DMS153 treated with DMSO at 0.1 percent for 48 hours (cell line): ENCODE results near the gene FBXW12.

Experiments
- DNase-seq: peaks from one replicate; lab custom pipeline; 2025; ENCODE audit not compliant: unreplicated experiment; lab: John Stamatoyannopoulos, UW

Gene FBXW12

DNA sequence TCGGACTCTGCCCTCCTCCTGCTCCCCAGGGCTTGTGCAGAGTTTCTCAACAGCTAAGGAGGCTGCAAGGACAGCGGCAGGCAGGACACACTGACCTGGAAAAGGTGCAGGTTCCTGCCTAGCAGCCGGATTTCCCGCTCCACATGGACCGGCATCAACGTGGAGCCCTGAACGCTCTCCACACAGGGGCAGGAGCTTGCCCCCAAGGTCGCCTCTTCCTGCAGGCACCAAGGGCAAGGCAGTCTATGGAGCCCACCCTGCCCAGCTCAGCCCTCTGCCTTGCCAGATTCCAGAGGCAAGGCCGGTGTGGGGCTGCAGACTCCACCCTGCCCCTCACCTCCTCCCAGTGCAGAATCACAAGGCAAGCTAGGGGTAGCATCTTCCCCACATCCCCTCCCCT is 47.1 kb downstream of the FBXW12 start:
- no peak for DNase-seq

DNA sequence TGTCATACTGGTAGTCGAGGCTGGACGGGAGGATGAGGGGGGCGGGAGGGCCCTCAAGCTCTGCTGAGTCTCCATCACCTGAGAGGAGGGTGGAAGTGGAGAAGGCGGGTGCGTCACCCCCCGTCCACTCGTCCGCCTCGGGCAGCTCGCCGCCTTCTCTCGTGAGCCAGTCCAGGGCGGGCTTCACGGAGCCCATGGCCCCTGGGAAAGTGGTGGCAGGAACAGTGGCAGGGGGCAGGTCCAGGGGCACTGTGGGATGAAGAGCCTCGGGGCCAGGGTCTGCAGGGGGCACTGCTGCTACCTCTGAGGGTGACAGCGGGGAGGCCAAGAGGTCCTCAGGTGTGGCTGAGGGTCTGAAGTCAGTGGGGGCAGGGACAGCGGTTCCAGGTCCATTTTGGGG is 47.6 kb downstream of the FBXW12 start:
- no peak for DNase-seq

DNA sequence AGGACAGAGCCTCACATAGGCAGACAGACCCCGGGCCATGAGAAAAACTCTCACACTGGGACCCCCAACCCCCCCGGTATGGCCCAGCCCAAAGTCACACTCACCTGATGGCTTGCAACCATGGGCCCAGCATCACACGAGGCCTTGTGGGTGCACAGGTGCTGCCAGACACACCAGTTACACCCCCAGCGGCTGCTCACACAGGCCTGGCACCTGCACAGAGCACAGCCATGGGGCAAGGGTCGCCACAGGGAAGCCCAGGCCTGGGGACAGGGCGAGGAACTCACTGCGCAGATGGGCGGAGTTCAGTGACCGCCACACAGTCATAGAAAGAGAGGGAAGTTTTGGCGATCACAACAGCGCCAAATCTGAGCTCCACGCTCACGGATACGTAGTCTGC is 48.5 kb downstream of the FBXW12 start:
- DNase-seq = no peak

DNA sequence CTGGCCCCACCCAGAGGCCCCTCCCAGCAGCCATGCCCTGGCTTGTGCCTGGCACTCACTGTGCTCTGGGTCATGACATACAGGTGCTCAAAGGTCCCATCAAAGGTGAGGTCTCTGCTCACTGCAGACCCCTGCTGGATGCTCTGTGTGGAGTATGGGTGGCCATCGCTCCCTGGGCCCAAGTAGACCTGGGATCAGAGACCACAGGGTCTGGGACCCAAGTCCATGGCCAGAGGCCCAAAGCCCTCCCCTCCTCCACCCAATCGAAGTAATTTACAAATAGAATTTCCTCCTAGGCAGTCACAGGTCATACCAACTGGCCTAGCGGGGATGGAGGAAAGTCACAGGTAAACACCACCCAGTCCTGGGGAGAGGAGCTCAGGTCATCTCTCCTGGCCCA is 50.3 kb downstream of the FBXW12 start:
- DNase-seq = no peak

DNA sequence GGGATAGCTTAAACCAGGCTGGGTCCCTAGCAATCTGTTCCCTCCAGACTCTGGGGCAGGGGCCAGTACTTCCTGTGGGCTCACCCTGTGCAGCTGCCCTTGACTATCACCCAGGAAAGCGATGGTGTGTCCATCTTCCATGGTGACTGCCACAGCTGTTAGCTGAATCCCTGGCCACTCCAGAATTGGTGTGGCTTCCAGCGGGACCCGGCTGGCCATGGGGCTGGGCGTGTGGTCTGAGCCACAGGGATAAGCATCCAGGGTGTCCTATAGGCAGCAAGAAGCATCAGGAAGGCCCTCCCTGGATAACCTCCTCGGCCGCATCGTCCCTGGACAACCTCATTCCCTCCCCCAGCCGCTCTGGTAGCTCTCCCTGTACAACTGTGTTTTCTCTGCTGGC is 50.7 kb downstream of the FBXW12 start:
- no peak for DNase-seq

DNA sequence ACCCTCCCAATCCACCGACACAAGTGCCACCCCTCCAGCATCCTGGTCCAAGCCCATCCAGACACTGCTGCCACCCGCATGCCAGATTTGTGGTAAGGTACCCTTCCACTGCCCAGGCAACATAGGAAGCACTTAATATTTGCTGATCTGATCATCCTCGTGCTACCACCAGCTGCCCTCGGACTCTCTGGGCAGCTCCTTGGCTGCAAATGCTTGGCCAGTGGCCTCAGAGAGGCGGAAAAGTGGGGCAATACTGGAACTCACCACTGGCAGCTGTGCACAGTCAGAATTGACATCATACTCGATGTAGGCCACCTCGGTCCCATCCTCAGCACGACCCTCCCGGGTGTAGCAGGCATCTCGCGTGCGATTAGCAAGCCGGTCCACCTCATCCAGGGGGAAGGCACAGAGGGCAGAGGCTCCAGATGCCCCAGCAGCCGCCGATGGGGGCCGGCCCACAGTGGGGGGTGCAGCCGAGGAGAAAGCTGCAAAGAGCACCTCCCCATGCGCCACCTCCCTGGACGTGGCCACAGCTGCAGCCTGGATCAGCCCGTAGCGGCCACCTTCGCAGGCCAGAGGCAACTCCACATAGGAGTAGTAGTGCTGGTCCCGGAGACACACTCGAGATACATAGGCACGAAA is 51.3 kb downstream of the FBXW12 start:
- DNase-seq = no peak

DNA sequence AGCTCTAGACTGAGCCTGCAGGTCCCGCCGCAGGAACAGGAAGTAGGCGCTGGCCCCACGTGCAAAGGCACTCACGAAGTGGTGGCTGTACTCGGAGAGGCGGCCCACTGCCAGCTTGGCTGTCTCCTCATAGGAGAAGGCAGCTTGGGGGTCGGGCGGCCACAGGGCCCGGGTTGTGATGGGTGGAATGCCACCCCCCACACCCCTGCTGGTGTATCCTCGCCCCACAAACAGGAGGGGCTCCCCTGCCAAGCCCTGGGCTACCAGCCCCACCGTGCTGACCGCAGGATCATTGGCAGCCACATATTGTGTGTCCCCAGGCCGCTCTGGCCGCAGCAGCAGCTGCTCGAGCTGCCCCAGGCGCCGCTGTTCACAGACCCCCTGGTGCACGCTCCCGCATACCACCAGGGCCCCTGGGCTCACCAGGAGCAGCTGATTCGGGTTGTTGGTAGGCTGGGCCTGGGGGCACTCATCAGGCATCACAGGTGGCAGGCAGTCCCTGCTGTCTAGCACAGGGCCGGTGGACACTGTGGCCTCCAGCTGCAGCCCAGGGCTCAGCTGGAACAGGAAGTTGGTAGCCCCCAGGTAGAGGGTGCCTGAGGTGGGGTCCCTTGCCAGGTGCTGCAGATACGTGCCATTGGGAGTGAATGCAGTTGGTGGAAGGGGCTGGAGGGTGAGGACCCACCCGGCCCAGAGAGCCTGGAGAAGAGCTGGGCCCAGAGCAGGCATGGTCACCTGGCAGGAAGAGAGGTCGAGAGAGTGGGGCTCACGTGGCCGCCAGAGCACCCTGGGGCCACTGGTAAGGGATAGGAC is 52.1 kb downstream of the FBXW12 start:
- DNase-seq = no peak

DNA sequence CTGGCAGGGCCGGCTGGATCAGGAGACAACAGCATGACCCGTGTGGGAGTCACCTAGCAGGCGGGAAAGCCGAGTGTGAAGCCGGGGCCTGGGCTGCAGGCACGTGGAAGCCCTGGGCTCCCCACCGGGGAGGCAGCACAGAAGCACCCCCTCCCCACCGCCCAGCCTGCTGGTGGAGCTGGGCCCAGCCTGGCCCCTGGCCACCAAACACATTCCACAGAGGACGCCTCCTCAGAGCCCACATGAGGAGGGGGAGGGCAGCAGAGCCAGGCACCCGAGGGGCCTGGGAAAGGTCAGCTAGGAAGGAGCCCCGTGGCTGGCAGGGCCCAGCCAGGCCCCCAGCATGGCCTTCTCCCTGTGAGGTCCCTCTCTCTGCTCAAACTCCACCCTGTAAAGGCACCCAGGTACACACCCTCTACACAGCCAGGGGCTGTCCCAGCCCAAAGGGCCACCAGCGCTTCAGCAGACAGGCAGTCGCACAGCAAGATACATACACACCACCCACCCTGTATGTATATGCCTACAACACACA is 53.3 kb downstream of the FBXW12 start:
- no peak for DNase-seq

DNA sequence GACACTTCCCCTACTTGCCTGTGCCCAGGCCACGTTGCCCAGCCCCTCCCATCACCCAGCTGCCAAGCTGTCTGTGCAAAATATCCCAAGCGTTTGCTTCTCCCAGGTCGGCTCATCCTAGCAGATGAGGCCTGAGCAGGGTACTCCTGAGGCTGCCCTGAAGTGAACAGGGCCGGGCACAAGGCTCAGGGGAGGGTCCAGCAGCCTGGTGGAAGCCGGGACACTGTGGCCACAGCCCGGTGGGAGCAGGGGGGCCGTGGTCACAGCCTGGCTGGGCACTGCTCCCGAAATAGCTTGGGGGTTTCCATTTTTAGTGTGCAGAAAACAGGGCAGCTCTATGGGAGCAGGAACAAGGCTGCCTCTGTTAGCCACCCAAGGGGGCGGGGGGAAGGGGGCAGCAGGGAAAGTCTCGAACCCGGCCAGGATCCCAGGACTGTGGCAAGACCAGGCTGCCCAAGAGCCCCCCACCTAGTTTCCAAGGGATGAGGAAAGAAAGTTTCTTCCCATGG is 54.4 kb downstream of the FBXW12 start:
- no peak for DNase-seq

DNA sequence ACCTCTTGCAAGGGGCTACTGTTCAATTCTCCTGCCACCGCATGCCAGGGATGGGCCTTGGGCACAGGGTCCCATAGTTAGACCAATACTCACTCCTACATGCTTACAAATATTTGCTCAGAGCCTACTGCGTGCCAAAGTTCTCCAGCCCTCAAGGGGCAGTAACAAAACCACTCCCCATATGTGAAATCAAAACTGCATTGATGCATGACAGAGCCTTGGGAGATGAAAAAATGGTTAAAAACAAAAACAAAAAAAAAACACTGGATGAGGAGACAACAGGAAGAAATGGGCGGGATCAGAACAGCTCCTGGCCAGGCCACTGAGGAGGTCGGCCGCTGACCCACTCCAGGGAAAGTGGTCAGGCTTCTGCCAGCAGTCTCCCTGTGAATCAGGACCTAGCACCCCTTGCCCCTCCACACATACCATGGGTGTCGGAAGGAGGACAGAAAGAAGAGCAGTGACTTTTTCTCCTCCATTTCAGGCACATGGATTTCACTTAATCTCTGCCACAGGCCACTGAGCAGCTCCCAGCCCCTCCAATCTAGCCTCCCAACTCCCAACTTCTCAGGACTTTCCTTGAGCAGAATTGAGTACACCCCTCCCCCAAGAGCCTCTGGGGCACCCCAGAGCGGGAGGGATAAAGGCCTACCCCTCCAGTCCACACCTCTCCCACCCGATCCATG is 55.1 kb downstream of the FBXW12 start:
- no peak for DNase-seq

DNA sequence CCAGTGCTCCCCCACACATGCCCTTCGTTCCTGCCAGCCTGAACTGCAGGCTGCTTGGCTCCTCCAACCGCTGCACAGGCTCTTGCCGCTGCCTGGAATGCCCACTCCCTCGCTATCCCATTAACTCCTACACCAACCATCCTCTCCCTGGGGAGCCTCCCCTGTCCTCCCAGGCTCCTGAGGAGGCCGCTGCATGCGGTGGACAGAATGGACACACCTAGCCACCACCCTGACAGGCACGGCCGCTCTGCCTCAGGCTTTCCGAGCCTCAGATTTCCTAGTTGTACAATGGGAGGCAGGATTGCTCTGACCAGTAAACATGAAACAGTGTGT is 55.6 kb downstream of the FBXW12 start:
- no peak for DNase-seq

DNA sequence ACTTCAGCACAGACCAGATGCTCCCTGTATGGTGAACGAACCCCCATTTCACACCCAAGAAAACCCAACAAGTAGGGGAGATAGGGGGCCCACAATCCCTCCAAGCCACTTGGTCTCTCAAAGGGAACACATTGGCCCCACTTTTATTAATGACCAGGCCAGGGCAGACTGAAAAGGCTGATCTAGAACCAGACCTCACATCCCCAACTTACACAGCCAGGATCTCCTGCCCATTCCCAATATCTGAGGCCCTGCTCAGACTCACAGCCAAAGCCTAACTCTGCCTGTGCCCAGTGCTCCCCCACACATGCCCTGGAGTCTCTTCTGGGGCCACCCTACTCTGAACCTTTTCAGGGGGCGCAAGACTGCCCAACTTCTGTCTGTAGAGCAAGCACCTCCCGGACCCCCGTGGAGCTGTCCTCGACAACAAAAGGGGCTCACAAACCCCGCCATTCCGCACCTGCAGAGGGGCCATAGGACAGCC is 56.1 kb downstream of the FBXW12 start:
- no peak for DNase-seq

DNA sequence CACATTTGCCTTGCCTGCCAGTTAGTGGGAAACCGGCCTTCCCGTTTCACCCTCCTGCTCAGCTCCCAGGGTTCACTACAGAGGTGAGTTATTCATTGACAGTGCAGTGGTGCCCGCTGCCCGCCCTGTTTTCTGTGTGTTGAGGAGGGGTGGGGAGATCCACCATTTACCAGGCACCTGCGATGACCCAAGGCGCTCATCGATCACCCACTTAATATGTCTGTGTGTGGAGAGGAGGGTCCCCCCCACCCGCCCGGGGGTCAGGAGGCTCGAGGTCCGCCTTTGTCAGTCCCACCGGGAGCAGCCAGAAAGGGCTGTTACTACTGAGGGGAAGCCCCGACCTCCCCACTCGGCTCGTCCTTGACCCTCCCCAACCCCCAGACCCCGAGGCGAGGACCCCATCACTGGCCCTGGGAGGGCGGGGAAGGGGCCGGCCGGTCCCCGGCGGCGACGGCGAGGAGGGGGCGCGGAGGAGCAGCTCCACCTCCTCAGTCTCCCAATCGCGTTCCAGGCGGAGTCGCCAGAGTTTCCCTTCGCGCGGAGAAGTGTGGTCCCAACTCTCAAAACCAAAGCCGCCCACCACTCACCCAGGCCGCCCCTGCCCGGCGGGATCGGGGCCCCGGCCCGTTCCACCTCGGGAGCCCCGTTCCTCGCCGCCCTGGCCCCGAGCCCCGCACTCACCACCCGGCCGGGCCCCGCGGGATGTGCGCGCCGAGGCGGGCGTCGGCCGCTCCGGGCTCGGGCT is 56.7 kb downstream of the FBXW12 start:
- no peak for DNase-seq

DNA sequence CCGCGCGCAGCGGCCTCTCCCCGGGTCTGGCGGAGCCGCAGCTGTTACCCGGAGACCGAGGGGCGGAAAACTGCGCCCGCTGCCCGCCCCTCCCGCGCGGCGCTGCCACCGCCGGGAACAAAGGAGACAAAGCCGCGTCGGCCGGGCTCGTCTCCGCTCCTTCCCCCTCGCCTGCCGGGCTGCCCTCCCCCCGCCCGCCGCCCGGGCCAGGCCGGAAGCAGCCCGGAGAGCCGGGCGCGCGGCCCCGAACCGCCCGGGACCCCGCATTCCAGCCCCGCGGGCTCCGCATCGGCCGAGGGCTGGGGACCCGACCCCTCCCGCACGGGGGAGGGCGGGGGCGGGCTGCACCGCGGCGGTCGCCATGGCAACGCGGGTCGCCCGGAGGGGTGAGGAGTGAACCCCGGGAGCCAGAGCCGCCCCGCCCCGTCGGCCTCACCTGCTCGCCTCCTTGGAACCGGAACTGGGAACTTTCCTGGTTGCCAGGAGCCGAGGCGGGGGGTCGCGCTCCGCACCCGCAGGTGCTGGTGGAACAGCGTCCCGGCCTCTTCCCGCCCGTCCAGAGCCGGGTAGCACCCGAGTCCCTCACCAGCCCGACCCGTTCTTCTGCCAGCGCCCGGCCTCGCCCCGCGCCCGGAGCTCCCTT is 57.4 kb downstream of the FBXW12 start:
- no peak for DNase-seq

DNA sequence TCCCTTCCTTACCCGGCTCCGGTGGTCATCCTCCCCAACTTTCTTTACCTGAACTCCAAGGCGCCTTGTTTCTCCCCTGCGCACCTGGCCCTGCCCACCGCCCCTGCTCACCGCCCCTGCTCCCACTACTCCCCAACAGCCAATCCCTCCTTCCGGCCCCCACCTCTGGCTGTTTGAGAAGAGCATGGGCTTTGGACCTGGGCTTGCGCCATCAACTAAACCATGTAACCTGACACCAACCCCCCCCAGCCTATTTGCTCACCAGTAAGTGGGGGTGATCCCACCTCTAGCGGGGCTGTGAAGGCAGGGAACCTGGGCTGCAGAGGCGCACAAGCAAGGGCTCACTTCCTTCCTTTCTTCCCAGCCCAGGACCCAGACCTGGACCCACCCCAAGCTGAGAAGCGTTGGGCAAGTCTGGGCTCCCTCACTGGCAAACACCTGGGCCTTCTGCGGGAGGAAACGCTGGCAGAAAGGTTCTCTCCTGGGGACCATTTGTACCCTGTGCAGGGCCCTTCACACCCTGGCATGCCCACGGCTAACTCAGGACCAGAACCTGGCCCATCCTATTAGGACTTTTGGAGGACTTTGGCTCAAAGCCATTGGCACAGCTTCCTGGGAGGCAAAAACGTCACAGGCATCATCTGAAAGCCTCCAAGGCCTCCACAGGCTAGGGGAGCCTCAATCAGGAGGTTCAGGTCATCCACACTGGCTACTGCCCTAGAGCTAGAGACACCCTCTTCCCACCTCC is 58.1 kb downstream of the FBXW12 start, which contains the start of gene PLXNB1:
TSS of gene PLXNB1 (minus strand) at position 127 of the 748 bp plus-strand sequence. CDS start 5,475 bp downstream, outside the sequence.
- DNase-seq = peak; percentile 7

DNA sequence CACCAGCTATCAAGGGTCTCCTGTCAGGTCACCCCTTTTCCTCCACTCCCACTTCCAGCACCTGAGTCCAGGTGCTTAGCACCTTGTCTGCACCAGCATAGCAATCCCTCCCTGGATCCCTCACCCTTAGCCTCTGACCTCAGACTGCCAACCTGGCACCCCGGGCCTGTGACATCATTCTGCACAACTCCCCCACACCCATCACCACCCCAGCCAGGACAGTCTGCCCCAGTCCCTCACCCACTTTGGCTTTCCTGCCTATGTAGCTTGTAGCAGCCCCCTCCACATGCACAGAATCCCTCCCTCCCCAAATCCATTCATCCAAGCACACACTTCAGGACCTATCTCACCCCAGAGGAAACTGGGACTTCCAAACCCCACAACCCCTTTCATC is 58.7 kb downstream of the FBXW12 start:
- no peak for DNase-seq

DNA sequence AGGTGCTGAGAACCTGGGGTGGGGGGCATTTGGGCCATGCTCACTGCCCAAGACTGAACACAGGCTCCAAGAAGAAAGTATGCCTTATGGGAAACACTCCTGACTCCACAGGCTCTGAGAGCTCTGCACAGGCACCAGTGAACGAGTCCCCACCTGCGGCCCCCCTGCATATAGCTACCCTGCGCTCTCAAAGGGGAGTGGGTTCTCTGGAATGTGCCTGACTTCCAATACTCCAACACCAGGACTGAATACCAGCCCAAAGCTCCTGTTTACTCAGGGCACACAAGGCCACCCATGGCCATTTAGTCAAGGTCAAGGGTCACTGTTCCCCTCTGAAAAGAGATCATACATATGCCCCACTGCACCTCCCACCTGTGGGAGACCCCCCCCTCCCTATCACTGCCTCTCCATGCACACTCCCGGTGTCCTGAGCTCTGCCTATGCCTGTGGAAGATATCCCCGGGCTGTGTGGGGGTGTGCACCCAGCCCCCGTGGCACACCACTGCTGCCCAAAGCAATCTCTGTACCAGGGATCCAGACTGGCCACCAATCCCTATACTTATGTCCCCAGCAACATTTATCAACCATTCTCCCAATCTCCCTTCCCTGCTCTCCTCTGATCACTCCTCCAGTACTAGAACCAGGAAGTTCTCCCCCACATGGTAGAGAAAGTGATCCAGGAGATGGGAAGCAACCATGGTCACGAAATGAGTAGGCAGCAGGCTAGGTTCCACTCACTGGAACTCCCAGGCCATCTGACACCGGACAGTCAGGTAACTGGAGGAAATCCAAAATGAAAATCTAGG is 59.4 kb downstream of the FBXW12 start:
- DNase-seq = no peak

DNA sequence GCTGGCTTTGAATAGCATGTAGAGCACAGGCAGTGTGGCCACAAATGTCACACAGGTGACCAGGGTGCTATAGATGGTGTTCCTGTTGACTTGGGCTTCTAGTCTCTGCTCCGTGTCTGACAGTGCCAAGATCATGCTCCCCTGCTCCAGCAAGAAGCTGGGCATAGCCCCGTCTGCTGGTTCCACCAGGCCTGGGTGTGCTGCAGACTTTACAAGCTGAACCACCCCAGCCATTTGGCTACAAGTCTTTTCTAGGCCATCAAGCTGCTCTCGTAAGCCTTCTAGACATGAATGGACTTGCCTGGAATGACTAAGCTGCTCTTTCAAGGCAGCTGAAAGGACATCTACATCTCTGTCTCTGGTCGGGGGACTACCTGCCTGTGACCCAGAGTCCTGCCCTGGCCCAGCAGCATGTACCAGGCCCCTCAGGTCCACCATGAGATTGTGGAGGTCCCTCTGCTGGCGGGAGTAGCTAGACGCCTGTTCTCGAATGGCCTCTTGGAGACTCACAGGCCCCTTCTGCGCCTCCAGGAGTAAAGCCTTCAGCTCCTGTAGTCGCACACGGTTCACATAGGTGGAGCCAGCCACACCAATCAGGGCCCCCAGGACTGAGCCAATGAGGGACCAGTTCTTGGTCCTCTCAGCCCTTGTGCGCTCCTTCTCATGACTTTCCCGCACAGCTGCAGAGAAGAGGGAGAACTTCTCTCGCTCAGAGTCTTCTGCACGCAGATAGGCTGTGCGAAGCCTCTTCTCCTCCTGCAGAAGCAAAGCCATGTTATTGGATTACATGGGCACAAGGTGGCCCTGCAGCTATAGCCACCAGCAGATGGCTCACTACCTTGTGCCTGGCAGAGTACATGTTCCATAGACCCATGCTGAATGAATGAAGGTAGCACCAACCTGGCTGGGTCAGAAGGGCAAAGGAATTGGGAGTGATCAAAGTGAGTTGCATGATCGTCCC is 60.7 kb downstream of the FBXW12 start:
- DNase-seq = no peak
